Fibroblast of skin of abdomen (primary cell): ENCODE results near the gene OXA1L. TPM values are rescaled to one million over a fixed set of nuclear protein-coding genes. Genes with fewer than 3 reads are reported as not detected.
"Not testable (repeated sequence)": the region's sequence is repeated elsewhere in the genome, so short reads cannot be mapped to it uniquely, and the experiment has no call there.

Experiments used
- DNase-seq: peaks from one replicate; pipeline ENCODE4 v3.0.0-alpha.2; 2013
- polyA plus RNA-seq, 2 experiments: library from polyadenylated mRNA; unstranded; fragments of 120-200 nt; gene quantifications; one replicate each; pipeline ENCODE4 v1.2.1, GENCODE V29; 2013; ENCODE audit not compliant: insufficient read length in 2 of 2

OXA1L gene
- polyA plus RNA-seq (2013, experiment 1 of 2; ENCODE audit: insufficient read length), result 125 TPM
- 127 TPM for polyA plus RNA-seq (2013, experiment 2 of 2; ENCODE audit: insufficient read length)

DNA sequence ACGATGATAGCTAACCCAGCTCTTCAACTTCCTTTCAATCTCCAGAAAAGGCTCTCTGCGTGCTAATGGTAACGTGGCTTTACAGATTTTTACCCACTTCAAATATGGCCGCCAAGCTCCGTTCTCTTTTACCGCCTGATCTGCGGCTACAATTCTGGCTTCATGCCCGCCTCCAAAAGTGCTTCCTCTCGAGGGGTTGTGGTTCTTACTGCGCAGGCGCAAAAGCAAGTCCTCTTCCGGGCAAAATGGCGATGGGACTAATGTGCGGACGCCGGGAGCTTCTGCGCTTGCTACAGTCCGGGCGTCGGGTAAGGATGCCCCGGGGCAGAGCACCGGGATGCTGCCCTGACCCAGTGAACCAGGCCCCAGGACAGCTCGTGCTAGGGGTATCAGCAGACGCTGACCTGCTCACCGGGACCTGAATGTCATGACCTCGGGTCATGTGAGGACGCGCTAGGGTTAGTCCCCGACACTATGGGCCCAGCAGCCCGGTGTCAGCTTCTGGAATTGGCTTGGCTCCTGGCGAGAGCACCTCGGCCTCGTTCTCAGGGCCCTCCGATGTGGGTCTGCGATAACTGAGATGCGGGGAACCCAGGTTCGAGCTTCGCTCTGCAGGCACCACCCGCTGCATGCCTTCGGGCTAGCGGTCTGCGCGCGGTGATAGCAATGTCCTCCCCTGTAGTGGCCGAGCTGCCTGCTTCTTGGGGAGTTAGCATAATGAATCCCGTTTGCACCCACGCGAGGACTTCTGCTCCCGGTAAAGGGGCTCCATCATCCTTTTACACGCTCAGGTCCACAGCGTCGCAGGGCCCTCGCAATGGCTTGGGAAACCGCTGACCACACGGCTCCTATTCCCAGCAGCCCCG lies at the start of gene OXA1L:
Gene OXA1L (plus strand): TSS at position 232 of the 866 bp plus-strand sequence. CDS start 14 bp downstream, at position 246.
- DNase-seq, result peak; percentile 99

DNA sequence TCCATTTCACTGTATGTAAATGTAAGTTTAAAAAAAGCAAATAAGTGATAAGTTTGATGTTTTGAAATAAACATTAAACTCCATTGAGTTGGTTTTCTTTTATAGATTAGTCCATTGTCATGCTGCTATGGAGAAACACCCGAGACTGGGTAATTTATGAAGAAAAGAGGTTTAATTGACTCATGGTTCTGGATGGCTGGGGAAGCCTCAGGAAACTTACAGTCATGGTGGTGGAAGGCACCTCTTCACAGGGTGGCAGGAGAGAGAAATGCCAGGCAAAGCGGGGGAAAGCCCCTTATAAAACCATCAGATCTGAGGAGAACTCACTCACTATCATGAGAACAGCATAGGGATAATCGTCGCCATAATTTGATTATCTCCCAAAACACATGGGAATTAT lies 48.4 kb upstream of the OXA1L start:
- DNase-seq, result no peak

DNA sequence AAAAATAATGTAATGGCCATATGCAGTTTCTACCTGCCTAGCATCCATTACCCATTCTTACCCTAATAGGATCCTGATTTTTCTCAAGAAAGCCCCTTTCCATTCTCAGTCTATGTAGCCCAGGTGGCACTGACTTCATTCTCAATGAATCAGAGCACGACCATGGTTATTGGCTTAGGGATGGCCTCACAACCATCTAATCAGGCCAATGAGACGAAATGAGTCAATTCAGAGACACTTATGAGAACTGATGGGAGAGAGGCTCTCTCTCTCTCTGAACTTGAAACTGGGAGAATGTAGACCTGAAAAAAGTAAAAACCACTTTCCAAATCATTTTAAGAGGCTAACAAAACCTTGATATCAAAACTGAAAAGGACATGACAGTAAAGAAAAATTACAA lies 45.3 kb upstream of the OXA1L start:
- no peak for DNase-seq

DNA sequence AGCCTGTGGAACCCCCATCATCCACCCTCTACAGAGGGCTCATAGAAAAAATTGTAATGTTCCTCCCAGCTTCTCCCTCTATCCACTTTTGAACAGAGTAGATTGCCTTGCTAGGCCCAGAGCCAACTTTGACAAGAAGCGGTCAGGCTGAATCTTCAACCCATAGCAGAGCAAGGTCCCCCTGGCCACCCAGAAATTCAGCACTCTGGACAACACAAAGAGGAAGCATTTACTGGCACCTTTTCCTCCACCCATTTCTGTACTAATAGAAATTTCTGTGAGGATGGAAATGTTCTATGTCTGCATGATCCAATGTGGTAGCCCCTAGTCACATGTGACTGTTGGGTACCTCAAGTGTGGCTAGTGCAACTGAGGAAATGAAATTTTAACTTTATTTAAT lies 42.7 kb upstream of the OXA1L start:
- DNase-seq, result no peak

DNA sequence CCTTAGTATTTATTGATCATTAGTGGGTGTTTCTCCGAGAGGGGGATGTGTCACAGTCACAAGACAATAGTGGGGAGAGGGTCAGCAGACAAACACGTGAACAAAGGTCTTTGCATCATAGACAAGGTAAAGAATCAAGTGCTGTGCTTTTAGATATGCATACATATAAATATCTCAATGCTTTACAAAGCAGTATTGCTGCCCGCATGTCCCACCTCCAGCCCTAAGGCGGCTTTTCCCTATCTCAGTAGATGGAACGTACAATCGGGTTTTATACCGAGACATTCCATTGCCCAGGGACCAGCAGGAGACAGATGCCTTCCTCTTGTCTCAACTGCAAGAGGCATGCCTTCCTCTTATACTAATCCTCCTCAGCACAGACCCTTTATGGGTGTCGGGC lies 41.6 kb upstream of the OXA1L start:
- DNase-seq, result not testable (repeated sequence)

DNA sequence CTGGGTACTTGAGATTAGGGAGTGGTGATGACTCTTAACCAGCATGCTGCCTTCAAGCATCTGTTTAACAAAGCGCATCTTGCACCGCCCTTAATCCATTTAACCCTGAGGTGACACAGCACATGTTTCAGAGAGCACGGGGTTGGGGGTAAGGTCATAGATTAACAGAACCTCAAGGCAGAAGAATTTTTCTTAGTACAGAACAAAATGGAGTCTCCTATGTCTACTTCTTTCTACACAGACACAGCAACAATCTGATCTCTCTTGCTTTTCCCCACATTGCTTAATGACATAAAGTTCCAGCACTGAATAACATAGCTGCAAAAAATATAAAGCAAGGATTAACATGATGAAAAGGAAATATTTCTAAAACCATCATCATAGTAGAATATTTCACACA lies 41.1 kb upstream of the OXA1L start:
- DNase-seq, result not testable (repeated sequence)

DNA sequence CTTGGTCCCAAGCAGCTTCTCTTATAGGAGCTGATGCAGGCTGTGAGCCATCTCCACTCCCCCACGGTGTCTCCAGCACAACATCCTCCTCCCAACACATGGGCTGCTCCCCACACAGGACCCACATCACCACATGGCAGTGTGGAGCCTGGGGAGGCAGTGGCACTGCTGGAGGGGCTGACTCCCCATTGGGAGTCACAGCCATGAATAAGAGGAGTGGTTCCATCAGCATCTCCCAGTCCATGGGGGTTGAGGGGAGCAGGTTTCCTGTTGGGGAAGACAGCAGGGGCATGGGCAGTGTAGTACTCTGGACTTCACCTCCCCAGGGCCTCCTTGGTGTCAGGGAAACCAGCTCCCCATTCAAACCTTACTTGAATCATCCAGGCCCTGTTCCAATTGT lies 40.5 kb upstream of the OXA1L start:
- DNase-seq, result no peak

DNA sequence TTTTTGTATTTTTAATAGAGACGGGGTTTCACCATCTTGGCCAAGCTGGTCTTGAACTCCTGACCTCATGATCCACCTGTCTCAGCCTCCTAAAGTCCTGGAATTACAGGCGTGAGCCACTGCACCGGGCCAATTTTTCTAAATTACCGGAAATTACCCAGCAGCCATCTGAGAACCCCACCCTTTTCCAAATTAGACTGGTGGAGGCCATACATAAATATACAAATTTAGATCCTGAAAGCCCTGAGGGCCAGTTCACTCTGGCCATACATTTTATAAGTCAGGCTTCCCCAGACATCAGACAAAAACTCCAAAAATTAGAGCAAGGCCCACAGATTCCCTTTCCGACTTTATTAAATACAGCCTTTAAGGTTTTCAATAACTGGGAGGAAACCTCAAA lies 34.4 kb upstream of the OXA1L start:
- DNase-seq, result not testable (repeated sequence)

DNA sequence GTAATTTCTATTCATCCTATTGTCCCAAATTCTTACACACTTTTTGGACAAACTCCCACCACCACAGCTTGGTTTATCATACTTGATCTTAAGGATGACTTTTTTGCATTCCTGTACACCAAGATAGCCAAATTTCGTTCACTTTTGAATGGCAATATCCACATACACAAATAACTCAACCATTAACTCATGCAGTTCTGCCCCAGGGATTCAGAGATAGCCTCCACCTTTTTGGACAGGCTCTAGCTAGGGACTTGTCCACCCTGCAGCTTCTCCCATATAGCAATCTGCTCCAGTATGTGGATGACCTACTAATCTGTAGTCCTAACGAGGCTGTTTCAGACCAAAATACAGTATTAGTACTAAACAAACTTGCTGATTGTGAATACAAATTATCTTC lies 32.7 kb upstream of the OXA1L start:
- DNase-seq, result no peak

DNA sequence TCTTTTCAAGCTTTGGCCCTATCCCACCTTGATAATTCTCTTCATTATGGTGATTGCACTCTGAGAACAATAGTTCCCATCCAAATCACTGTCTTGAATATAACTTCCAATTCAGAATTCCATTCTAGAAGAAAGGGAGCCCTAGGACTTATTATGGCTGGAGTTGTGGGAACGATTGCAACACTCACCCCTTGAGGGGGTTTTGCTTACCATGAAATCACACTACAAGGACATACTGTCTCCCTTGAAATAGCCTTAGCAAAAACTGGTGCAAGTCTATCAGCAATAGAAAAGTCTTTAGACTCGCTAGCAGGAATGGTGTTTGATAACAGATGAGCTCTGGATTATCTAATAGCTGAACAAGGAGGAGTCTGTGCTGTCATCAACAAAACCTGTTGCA lies 31.4 kb upstream of the OXA1L start:
- no peak for DNase-seq

DNA sequence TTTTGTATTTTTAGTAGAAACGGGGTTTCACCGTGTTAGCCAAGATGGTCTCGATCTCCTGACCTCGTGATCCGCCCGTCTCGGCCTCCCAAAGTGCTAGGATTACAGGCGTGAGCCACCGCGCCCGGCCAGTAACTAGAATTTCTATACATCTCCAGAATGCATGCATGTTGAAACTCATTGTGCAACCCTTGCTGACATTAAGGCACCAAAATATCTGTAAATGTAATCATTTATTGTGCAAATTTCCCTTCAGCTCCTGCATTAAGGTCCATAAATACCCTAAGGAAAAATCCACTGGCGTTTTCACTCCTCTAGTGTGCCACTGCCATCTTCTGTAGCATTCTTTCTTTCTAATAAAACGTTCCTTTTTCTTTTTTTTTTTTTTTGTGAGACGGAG lies 30.1 kb upstream of the OXA1L start:
- not testable (repeated sequence) for DNase-seq

DNA sequence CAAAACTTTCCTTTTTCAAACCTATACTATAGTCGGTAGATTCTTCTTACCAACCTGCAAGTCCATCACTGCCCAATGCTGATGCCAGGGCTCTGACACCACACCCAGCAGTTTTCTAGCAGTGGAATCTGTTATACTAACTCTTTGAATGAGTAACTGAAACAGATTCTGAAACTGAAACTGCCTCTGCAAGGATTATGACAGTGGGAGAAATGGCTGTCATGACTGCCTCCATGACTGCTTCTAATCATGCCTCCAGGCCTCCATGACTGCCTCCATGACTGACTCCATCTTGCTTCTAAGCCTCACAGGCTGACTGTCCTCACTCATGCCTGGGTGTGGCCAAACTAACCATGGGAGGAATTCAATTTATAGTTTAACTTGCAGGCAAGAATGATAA lies 29.4 kb upstream of the OXA1L start:
- no peak for DNase-seq

DNA sequence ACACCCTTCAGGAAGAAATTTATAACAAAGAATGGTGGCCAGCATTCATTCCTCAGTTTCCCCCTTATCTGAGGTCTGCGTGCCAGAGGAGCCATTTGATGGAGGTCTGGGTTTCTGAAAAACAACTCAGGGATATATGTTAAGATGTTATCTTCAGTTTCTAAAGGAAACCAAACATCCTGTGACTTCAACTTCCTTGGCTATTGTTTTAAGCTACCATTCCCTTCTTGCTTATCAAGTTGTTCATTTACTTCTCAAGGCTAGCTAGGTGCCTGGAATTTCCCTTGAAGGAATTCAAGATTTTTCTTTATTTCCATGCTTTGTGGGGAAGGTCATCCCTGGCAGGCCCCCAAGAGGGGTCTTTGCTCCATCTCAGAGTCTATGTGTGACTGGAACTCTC lies 27.1 kb upstream of the OXA1L start:
- no peak for DNase-seq

DNA sequence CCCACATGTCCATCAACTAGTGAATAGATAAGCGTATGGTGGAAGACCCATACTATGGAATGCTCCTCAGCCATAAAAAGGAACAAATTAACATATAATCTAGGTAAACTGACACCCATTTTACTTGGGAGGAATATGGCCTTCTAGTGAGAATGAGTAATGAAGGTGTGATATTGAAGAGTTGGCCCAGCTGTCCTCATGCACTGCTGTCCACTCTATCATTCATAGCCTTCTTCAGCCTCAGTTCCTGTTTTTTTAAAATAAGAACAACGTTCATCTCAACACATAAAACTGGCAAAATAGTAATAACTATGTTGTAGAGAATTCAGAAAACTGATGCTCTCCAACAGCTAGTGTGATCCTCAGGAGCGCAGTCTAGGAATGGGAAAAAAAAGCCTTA lies 26.5 kb upstream of the OXA1L start:
- DNase-seq, result no peak

DNA sequence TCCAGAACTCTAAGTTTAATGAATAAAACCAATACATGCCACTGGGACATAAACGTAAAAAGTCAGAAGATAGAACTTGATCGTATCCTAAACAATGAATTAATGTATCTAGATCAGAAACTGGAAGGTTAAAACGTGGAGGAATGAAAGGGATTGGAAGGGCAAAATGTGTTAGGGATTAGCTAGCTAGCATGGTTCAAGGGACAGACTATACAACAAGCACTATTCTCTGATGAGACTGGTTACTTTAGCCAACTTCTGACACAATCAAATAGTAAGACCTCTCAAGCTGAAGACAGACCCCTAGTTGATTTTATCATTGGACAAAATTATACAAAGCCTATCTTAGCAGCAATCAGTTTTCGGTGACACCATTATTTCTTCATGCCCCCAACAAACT lies 18.7 kb upstream of the OXA1L start:
- DNase-seq, result no peak

DNA sequence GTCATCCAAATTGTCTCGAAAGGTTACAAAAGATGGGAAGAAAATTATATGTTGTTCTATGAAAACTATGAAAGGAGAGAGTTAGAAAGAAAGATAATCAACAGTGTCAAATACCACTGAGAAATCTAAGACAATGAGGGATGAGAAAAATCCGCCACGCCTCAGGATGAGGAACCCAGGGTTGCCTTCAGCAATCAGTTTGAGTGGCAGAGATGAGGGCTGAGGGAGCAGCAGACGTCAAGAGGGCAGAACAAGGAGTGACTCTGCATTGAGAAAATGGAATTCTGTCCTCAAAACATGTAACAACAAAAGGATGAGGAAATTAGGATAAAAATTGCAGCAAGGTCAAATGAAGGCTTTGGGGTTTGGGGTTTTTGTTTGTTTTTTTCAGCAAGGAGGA lies 18.3 kb upstream of the OXA1L start:
- DNase-seq, result no peak

DNA sequence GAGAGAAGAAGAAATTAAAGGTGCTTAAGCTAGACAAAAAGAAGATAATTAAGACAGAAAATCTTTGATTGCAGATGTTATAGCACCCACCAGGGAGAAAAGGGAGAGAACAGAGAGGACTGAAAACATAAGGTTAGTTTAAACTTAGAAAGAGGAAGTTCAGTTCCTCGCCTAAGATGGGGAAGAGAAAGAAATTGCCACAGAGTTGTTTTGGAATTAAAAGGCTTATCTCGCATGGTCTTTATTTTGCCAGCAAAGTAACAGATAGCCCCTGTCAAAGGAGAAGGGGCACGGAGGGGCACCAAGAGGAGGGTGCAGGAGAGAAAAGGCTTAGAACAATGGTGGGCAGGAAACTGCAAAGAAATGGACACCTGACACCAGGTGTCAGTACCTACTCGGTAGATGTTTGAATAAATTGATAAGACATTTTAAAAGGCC lies 17.8 kb upstream of the OXA1L start:
- no peak for DNase-seq

DNA sequence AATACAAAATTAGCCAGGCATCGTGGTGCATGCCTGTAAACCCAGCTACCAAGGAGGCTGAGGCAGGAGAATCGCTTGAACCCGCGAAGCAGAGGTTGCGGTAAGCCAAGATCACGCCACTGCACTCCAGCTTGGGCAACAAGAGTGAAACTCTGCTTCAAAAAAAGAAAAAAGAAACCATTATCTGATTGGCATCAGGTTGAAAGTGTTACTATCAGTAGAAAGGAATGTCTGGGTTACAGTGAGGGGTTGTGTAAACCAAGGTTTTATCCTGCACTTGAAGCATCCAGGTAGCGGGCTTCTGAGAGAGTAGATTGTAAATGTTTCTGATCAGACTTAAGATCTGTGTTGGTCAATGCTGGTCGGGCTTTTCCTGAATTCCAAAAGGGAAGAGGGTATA lies 14.1 kb upstream of the OXA1L start:
- no peak for DNase-seq

DNA sequence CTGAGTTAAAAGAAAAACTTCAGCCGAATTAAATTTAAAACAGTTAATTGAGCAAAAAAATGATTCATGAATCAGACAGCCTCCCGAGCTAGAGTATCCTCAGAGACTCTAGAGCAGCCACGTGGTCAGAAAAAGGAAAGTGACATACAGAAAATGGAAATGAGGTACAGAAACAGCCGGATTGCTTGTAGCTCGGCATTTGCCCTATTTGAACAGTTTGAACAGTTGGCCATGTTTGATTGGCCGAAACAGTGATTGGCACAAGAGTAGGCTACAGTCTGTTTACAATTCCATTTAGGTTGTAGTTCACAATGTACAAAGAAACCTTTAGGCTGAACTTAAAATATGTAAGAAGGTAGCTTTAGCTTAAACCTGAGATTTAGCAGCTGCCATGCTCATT lies 12.9 kb upstream of the OXA1L start:
- DNase-seq, result no peak

DNA sequence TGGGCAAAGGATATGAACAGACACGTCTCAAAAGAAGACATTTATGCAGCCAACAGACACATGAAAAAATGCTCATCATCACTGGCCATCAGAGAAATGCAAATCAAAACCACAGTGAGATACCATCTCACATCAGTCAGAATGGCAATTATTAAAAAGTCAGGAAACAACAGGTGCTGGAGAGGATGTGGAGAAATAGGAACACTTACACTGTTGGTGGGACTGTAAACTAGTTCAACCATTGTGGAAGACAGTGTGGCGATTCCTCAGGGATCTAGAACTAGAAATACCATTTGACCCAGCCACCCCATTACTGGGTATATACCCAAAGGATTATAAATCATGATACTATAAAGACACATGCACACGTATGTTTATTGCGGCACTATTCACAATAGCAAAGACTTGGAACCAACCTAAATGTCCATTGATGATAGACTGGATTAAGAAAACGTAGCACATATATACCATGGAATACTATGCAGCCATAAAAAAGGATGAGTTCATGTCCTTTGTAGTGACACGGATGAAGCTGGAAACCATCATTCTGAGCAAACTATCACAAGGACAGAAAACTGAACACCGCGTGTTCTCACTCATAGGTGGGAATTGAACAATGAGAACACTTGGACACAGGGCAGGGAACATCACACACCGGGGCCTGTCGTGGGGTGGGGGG lies 8.4 kb upstream of the OXA1L start:
- not testable (repeated sequence) for DNase-seq

DNA sequence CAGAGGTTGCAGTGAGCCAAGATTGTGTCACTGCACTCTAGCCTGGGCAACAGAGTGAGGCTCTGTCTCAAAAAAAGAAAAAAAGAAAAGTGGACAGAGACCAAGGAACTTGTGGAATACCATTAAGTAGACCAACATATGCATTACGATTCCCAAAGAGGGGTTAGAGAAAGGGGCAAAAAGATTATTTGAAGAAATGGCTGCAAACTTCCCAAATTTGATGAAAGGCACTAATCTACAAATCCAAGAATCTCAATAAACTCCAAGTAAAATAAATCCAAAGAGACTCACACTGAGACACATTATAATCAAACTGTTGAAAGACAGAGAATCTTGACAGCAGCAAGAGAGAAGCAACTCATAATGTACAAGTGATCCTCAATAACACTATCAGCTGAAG lies 4.8 kb upstream of the OXA1L start:
- DNase-seq, result no peak

DNA sequence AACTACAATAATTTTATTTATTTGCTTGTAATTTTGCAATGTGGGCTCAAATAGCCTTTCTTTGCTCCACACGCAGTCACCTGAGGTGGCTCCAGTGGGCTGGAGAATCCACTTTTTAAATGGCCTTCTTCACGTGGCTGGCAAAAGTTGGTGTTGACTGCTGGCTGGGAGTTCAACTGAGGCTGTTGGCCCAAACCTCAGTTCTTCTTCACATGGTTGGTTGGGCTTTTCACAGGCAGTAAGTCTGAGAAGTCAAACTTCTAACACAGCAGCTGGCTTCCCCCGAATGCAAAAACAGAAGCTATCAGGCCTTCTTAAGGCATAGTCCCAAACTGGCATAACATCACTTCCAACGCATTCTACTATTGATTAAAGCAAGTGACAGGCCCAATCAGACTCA lies 2.1 kb upstream of the OXA1L start:
- no peak for DNase-seq

DNA sequence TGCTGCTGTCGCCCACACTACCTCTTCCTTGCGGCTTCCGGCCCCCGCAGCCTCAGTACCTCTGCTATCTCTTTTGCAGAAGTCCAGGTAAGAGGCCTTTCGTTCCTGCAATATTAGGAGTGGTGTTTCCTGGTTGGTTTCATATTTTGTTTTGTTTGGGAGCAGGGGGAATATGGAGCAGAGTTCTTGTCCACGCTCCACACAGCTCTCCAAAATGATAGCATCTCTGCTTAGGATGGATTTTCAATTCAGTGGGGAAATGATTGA lies 768 bp downstream of the OXA1L start:
- DNase-seq, result no peak

DNA sequence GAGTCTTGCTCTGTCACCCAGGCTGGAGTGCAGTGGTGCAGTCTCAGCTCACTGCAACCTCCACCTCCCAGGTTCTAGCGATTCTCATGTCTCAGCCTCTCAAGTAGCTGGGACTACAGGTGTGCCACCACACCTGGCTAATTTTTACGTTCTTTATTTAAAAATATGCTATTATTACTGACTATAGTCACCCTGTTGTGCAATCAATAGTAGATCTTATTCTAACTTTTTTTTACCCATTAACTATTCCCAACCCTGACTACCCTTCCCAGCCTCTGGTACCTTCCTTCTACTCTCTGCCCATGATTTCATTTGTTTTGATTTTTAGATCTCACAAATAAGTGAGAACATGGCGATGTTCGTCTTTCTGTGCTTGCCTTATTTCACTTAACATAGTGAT lies 2.5 kb downstream of the OXA1L start:
- DNase-seq, result no peak
